HepG2 (cell line): Measurements from ENCODE around the gene SLC6A12. TPM values are rescaled to one million over a fixed set of nuclear protein-coding genes. Genes with fewer than 3 reads are reported as not detected.

Source experiments
- ADNP ChIP-seq: sonication (generic); formaldehyde crosslinking; IDR thresholded peaks from 2 replicates; pipeline ENCODE4 v1.4.0; 2020; ENCODE audit warnings: missing genetic modification reagents
- AKAP8 ChIP-seq: sonication (generic); formaldehyde crosslinking; IDR thresholded peaks from 2 replicates; pipeline ENCODE4 v1.5.1; 2020; ENCODE audit warnings: mild to moderate bottlenecking, missing genetic modification reagents
- CENPX ChIP-seq: sonication (generic); formaldehyde crosslinking; IDR thresholded peaks from 2 replicates; pipeline ENCODE4 v1.9.0; 2021; ENCODE audit warnings: mild to moderate bottlenecking, missing genetic modification reagents, moderate library complexity
- DR1 ChIP-seq: sonication (generic); formaldehyde crosslinking; IDR thresholded peaks from 2 replicates; pipeline ENCODE4 v1.8.0; 2021; ENCODE audit warnings: mild to moderate bottlenecking, missing genetic modification reagents, inconsistent platforms
- FOXJ3 ChIP-seq: sonication (generic); formaldehyde crosslinking; IDR thresholded peaks from 2 replicates; pipeline ENCODE4 v1.4.0; 2020; ENCODE audit warnings: missing genetic modification reagents, mild to moderate bottlenecking, borderline replicate concordance
- HNRNPUL1 ChIP-seq: fragments of 200-400 bp; formaldehyde crosslinking; IDR thresholded peaks from 2 replicates; pipeline ENCODE4 v1.6.1; 2017; ENCODE audit warnings: low read depth, mild to moderate bottlenecking, low read length, moderate library complexity
- KAT8 ChIP-seq: IDR thresholded peaks from 2 replicates; pipeline ENCODE4 v1.6.1; 2016; ENCODE audit warnings: missing genetic modification reagents, missing compliant biosample characterization
- REPIN1 ChIP-seq: sonication (generic); formaldehyde crosslinking; IDR thresholded peaks from 2 replicates; pipeline ENCODE4 v1.8.0; 2022; ENCODE audit warnings: missing genetic modification reagents, low read depth, mild to moderate bottlenecking, borderline replicate concordance
- SMARCE1 ChIP-seq: fragments of 450-650 bp; IDR thresholded peaks from 2 replicates; pipeline ENCODE4 v1.6.1; 2017; ENCODE audit warnings: borderline replicate concordance
- SP4 ChIP-seq: sonication (generic); formaldehyde crosslinking; IDR thresholded peaks from 2 replicates; pipeline ENCODE4 v1.8.1; 2023; ENCODE audit warnings: mild to moderate bottlenecking, missing genetic modification reagents
- ZNF101 ChIP-seq: sonication (generic); formaldehyde crosslinking; IDR thresholded peaks from 2 replicates; pipeline ENCODE4 v1.4.0; 2020; ENCODE audit warnings: mild to moderate bottlenecking, low read depth, missing genetic modification reagents, borderline replicate concordance
- ZNF124 ChIP-seq: sonication (generic); formaldehyde crosslinking; IDR thresholded peaks from 2 replicates; pipeline ENCODE4 v1.4.0; 2020; ENCODE audit warnings: missing genetic modification reagents
- ZNF235 ChIP-seq: sonication (generic); formaldehyde crosslinking; IDR thresholded peaks from 2 replicates; pipeline ENCODE4 v1.8.1; 2023; ENCODE audit warnings: mild to moderate bottlenecking, missing genetic modification reagents, borderline replicate concordance
- ZNF317 ChIP-seq: sonication (generic); formaldehyde crosslinking; IDR thresholded peaks from 2 replicates; pipeline ENCODE4 v1.5.0; 2020; ENCODE audit warnings: mild to moderate bottlenecking, missing genetic modification reagents
- ZNF432 ChIP-seq: sonication (generic); formaldehyde crosslinking; IDR thresholded peaks from 2 replicates; pipeline ENCODE4 v1.5.0; 2020; ENCODE audit warnings: missing genetic modification reagents, mild to moderate bottlenecking, borderline replicate concordance
- ZNF7 ChIP-seq: IDR thresholded peaks from 2 replicates; pipeline ENCODE4 v1.6.1; 2016; ENCODE audit warnings: missing biosample characterization, missing genetic modification reagents
- ZNF772 ChIP-seq: sonication (generic); formaldehyde crosslinking; IDR thresholded peaks from 2 replicates; pipeline ENCODE4 v1.5.0; 2020; ENCODE audit warnings: mild to moderate bottlenecking, missing genetic modification reagents
- ZSCAN9 ChIP-seq: IDR thresholded peaks from 2 replicates; pipeline ENCODE4 v1.6.1; 2016; ENCODE audit warnings: borderline replicate concordance
- polyA plus RNA-seq, 8 experiments: library from polyadenylated mRNA; depleted of rRNA in 3 of 8; stranded (reverse) in 7 of 8; unstranded in 1 of 8; fragments of >200 nt; fragmentation: Illumina TruSeq in 4 of 8; extraction: Trizol in 4 of 8; gene quantifications; 2 replicates each; pipeline versions ENCODE4 v1.2.1 to v1.2.3, GENCODE V29; 2011 to 2016; ENCODE audit warnings: low read depth in 4 of 8, missing spikeins in 1 of 8, mixed read lengths in 1 of 8; ENCODE audit not compliant: insufficient read depth in 1 of 8
- total RNA-seq, 5 experiments: library from RNA; depleted of rRNA; stranded (reverse); fragments of >200 nt; fragmentation: Illumina TruSeq; extraction: Trizol; gene quantifications; 2 replicates each; pipeline ENCODE4 v1.2.3, GENCODE V29; 2016; ENCODE audit warnings: low read depth in 1 of 5
- TF ChIP-seq, protein P1 (sequence below): IDR thresholded peaks from 2 replicates; pipeline ENCODE4 v1.6.1; 2016; ENCODE audit warnings: missing compliant biosample characterization, missing genetic modification reagents, borderline replicate concordance
- TF ChIP-seq, protein P2 (sequence below): IDR thresholded peaks from 2 replicates; pipeline ENCODE4 v1.6.1; 2016; ENCODE audit warnings: control low read depth
- TF ChIP-seq, protein P3 (sequence below): sonication (generic); formaldehyde crosslinking; IDR thresholded peaks from 2 replicates; pipeline ENCODE4 v1.4.0; 2020; ENCODE audit warnings: missing genetic modification reagents
- TF ChIP-seq, protein P4 (sequence below): IDR thresholded peaks from 2 replicates; pipeline ENCODE4 v1.6.1; 2016; ENCODE audit warnings: low read depth
- TF ChIP-seq, protein P5 (sequence below): sonication (generic); formaldehyde crosslinking; IDR thresholded peaks from 2 replicates; pipeline ENCODE4 v1.9.0; 2022; ENCODE audit warnings: missing genetic modification reagents, mild to moderate bottlenecking, borderline replicate concordance

The SLC6A12 gene
- total and polyA plus RNA-seq, 2 of the 13 experiments (the other 11 are each of a cell fraction or from before 2014, with no cell fraction given) = 3.7 to 18.8 TPM

DNA sequence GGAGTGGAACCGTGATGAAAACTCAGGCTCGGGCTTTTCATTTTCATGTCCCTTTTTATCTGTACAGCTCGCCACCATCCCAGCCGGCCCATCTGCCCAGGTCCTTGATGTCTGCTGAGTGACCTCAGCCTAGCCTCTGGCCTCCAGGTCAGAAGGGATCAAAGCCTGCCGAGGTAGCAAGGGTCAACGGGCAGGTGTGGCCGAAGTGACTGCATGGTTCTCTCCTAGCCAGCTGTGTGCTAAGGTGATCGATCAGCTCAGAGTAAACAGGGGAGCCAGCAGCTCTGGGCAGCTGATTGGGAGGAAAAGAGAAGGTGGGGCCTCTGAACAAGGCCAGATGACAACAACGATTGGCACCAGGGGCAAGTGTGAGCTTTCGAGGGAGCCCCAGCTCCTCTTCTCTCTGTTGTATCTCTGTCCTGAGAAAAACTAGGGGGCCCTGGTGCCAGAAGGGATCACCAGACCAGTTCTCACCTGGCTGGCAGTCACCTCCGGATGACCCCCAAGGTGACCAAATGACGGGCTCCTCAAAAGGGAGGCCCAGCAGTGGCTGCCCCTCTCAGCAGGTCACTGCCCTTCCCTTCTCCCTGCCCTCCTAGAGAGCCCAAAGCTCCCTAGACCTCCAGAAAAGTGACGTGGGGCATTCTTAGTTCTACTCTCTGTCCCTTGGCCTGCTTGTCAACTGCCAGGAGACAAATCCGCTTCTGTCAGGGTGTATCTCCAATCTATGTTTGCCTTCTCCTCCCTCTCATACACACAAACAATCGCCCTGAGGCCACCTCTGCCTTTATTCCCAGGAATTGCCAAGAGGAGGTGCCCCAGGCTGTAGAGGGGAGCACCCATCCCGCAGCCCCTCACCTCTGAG lies 3.4 kb downstream of the SLC6A12 start (continued):
- TF ChIP-seq ZNF772 (CRISPR knock-in tag) = peak; percentile 97
- TF ChIP-seq, protein P1, sequence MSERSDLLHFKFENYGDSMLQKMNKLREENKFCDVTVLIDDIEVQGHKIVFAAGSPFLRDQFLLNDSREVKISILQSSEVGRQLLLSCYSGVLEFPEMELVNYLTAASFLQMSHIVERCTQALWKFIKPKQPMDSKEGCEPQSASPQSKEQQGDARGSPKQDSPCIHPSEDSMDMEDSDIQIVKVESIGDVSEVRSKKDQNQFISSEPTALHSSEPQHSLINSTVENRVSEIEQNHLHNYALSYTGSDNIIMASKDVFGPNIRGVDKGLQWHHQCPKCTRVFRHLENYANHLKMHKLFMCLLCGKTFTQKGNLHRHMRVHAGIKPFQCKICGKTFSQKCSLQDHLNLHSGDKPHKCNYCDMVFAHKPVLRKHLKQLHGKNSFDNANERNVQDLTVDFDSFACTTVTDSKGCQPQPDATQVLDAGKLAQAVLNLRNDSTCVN (CRISPR knock-in tag) = peak; percentile 94
- no peak for TF ChIP-seq ZNF7 (CRISPR knock-in tag)
- TF ChIP-seq ZNF101 = 0 out of 2 replicates have a peak, but pooled peaks have one; percentile 83
- no peak for TF ChIP-seq ZNF235 (CRISPR knock-in tag)
- TF ChIP-seq, protein P2, sequence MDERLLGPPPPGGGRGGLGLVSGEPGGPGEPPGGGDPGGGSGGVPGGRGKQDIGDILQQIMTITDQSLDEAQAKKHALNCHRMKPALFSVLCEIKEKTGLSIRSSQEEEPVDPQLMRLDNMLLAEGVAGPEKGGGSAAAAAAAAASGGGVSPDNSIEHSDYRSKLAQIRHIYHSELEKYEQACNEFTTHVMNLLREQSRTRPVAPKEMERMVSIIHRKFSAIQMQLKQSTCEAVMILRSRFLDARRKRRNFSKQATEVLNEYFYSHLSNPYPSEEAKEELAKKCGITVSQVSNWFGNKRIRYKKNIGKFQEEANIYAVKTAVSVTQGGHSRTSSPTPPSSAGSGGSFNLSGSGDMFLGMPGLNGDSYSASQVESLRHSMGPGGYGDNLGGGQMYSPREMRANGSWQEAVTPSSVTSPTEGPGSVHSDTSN (CRISPR knock-in tag) = peak; percentile 54
- TF ChIP-seq KAT8 (CRISPR knock-in tag) = peak; percentile 81
- TF ChIP-seq DR1 (CRISPR knock-in tag) = no peak
- peak; percentile 74 for TF ChIP-seq ZSCAN9 (CRISPR knock-in tag)
- TF ChIP-seq, protein P3, sequence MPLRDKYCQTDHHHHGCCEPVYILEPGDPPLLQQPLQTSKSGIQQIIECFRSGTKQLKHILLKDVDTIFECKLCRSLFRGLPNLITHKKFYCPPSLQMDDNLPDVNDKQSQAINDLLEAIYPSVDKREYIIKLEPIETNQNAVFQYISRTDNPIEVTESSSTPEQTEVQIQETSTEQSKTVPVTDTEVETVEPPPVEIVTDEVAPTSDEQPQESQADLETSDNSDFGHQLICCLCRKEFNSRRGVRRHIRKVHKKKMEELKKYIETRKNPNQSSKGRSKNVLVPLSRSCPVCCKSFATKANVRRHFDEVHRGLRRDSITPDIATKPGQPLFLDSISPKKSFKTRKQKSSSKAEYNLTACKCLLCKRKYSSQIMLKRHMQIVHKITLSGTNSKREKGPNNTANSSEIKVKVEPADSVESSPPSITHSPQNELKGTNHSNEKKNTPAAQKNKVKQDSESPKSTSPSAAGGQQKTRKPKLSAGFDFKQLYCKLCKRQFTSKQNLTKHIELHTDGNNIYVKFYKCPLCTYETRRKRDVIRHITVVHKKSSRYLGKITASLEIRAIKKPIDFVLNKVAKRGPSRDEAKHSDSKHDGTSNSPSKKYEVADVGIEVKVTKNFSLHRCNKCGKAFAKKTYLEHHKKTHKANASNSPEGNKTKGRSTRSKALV (CRISPR knock-in tag) = 0 out of 2 replicates have a peak, but pooled peaks have one; percentile 28
- TF ChIP-seq SMARCE1 = no peak
- TF ChIP-seq HNRNPUL1 = no peak
- TF ChIP-seq CENPX (CRISPR knock-in tag) = no peak
- peak; percentile 95 for TF ChIP-seq ZNF317 (CRISPR knock-in tag)
- TF ChIP-seq, protein P4, sequence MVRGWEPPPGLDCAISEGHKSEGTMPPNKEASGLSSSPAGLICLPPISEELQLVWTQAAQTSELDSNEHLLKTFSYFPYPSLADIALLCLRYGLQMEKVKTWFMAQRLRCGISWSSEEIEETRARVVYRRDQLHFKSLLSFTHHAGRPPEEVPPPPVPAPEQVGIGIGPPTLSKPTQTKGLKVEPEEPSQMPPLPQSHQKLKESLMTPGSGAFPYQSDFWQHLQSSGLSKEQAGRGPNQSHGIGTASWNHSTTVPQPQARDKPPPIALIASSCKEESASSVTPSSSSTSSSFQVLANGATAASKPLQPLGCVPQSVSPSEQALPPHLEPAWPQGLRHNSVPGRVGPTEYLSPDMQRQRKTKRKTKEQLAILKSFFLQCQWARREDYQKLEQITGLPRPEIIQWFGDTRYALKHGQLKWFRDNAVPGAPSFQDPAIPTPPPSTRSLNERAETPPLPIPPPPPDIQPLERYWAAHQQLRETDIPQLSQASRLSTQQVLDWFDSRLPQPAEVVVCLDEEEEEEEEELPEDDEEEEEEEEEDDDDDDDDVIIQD (CRISPR knock-in tag) = peak; percentile 92
- TF ChIP-seq, protein P5, sequence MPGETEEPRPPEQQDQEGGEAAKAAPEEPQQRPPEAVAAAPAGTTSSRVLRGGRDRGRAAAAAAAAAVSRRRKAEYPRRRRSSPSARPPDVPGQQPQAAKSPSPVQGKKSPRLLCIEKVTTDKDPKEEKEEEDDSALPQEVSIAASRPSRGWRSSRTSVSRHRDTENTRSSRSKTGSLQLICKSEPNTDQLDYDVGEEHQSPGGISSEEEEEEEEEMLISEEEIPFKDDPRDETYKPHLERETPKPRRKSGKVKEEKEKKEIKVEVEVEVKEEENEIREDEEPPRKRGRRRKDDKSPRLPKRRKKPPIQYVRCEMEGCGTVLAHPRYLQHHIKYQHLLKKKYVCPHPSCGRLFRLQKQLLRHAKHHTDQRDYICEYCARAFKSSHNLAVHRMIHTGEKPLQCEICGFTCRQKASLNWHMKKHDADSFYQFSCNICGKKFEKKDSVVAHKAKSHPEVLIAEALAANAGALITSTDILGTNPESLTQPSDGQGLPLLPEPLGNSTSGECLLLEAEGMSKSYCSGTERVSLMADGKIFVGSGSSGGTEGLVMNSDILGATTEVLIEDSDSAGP (CRISPR knock-in tag) = peak; percentile 93
- TF ChIP-seq ZNF124 = peak; percentile 80; the same call in 1 of the 2 replicates
- peak; percentile 98 for TF ChIP-seq AKAP8 (CRISPR knock-in tag)
- TF ChIP-seq ZNF432 (CRISPR knock-in tag) = no peak
- TF ChIP-seq ADNP (CRISPR knock-in tag) = no peak
- TF ChIP-seq REPIN1 = peak; percentile 96
- peak; percentile 85 for TF ChIP-seq SP4 (CRISPR knock-in tag)
- peak; percentile 99 for TF ChIP-seq FOXJ3 (CRISPR knock-in tag)
